Urinary bladder (tissue), 4 donors: ENCODE data around the gene ZNF254. TPM values are rescaled to one million over a fixed set of nuclear protein-coding genes. Genes with fewer than 3 reads are reported as not detected.
"Not testable (repeated sequence)": the region's sequence is repeated elsewhere in the genome, so short reads cannot be mapped to it uniquely, and the experiment has no call there.

Experiments
- DNase-seq: peaks from one replicate; pipeline ENCODE4 v3.0.0-alpha.2; 2015; ENCODE audit errors: extremely low spot score
- H3K27ac ChIP-seq: one replicate; pipeline ENCODE4 v1.5.1; 2013; ENCODE audit warnings: low read depth, mild to moderate bottlenecking, moderate library complexity
- H3K36me3 ChIP-seq: one replicate; pipeline ENCODE4 v1.6.1; 2013; ENCODE audit warnings: mild to moderate bottlenecking, moderate library complexity; ENCODE audit not compliant: insufficient read depth
- H3K4me1 ChIP-seq: one replicate; pipeline ENCODE4 v1.6.1; 2013; ENCODE audit warnings: mild to moderate bottlenecking, moderate library complexity; ENCODE audit not compliant: insufficient read depth
- H3K4me3 ChIP-seq: one replicate; pipeline ENCODE4 v1.5.1; 2013; ENCODE audit warnings: low read depth, low read length
- WGBS: extraction: QIAGEN DNeasy Blood & Tissue Kit; methylation state at CpG from one replicate; pipeline ENCODE4 v1.1.7; 2013; 5-methylcytosine and 5-hydroxymethylcytosine counted together
- polyA plus RNA-seq: library from polyadenylated mRNA; stranded (reverse); fragments of 200-250 nt; gene quantifications from one replicate; pipeline ENCODE4 v1.2.3, GENCODE V29; 2013
- total RNA-seq: library from RNA; depleted of rRNA; stranded (reverse); fragments of >200 nt; gene quantifications from one replicate; pipeline ENCODE4 v1.2.3, GENCODE V29; 2014
- donor health status: healthy with polysubstance abuse.
- donor health status: healthy.

ZNF254 gene
- total and polyA plus RNA-seq, 2 donors = 7.6 to 76.5 TPM

DNA sequence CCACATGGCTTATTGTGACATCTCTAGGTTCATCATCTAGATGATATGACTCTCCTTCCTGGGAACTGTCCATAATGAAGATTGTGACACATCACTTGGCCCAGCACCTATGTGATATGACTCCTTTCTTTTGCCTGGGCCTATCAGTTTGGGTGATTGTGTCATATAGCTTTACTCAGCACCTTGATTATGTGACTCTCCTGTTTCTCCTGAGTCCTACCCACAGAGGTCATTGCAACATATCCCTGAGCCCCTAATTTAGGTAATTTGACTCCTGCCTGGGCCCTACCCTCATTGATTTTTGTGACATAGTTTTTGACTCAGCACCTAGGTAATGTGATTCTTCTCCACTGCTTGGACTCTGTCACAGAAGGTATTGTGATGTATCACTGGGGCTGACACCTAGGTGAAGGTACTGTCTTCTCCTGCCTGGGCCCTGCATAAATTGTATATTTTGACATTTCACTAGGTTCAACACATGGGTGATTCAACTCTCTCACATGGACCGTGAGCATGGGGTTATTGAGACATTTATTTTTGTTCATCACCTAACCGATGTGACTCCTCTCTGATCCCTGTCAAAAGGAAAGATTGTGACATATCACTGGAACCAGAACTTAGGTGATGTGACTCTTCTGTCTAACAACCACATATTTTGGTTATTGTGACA is 26.2 kb upstream of the ZNF254 start:
- no peak overlapping the region for H3K27ac ChIP-seq
- no peak overlapping the region for H3K4me3 ChIP-seq
- no peak for DNase-seq
- 97% methylated on average over 2 of the region's 2 CpGs for WGBS
- H3K36me3 ChIP-seq = no peaks in the 10 kb centered on the region
- no peaks in the 10 kb centered on the region for H3K4me1 ChIP-seq

DNA sequence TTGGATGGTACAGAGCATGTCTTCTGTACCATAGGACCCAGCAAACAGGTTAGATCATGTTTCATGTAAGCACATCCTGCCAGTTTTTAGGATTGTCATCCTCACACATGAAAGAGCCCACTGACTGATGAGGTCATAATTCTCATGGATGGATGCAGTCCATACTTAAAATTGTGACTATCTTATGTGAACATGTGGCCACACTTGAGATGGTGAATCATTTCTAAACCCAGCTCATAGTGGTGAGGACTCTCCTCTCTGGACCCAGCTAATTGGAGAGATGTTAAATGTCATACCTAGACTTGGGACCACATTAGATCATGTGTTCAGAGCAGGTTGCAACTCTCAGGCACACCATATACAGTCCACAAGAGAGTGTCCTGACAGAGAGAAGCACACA is 24.8 kb upstream of the ZNF254 start:
- H3K4me3 ChIP-seq = no peak overlapping the region
- no peaks in the 10 kb centered on the region for H3K4me1 ChIP-seq
- no peaks in the 10 kb centered on the region for H3K36me3 ChIP-seq
- no peak for DNase-seq
- H3K27ac ChIP-seq = no peak overlapping the region

DNA sequence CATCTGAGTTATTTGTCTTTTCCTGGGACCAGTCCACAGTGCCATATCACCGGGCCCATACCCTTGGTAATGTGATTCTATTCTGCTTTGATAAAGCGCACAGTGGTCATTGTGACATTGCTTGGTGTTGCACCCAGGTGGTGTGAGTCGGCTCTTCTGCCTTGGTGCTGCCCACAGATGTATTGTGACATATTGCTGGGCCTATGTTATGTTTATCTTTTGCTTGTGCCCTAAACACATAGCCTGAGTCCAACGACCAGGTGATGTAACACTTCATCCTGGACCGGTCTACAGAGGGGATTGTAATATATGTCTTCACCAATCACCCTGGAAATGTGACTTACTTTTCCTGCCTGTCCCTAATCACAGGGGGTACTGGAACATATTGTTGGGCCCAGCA is 23.7 kb upstream of the ZNF254 start:
- H3K4me1 ChIP-seq = no peaks in the 10 kb centered on the region
- 95% methylated on average over 5 of the region's 5 CpGs for WGBS
- no peak for DNase-seq
- H3K27ac ChIP-seq = no peak overlapping the region
- no peaks in the 10 kb centered on the region for H3K36me3 ChIP-seq
- H3K4me3 ChIP-seq = no peak overlapping the region

DNA sequence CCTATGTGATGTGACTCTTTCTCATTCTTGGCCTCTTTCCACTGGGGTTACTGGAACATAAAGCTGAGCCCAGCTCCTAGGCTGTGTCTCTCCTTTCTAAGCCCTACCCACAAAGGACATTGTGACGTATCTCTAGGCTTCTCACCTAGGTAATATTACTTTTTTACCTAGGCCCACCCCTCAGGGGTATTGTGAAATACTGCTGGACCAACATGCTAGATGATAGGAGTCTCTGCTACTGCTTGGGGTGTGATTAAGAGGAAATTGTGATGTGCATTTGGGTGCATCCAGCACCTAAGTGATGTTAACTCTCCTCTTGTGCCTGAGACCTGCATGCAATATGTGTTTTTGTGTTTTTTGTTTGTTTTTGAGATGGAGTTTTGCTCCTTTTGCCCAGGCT is 22.8 kb upstream of the ZNF254 start:
- WGBS = 95% methylated on average over 1 of the region's 1 CpG

DNA sequence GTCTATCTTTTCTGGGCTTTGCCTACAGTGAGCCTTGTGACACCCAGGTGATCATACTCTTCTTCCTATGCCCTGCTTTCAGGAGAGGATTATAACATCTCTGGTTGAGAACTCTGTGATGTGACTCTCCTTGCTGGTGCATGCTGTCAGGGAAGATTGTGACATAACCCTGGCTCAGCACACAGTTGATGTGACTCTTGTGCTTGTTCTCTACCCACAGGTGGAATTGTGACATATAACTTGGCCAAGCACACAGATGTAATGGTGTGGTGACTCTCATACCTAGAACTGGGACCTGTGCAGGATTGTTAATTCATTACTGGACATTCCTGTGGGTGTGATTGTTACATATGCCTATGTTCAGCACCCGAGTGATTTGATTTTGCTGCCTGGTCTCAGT is 21.7 kb upstream of the ZNF254 start:
- no peak for DNase-seq
- no peak overlapping the region for H3K4me3 ChIP-seq
- 94% methylated on average over 1 of the region's 1 CpG for WGBS
- no peak overlapping the region for H3K27ac ChIP-seq
- no peaks in the 10 kb centered on the region for H3K4me1 ChIP-seq
- H3K36me3 ChIP-seq = no peaks in the 10 kb centered on the region

More for the DNA sequence above, 22.8 kb upstream of the ZNF254 start:
- Histone ChIP-seq H3K4me1 (no peaks in the 10 kb centered on the region), H3K4me3 (no peak overlapping the region), H3K27ac (no peak overlapping the region), H3K36me3 (no peaks in the 10 kb centered on the region)
- DNase-seq = no peak

DNA sequence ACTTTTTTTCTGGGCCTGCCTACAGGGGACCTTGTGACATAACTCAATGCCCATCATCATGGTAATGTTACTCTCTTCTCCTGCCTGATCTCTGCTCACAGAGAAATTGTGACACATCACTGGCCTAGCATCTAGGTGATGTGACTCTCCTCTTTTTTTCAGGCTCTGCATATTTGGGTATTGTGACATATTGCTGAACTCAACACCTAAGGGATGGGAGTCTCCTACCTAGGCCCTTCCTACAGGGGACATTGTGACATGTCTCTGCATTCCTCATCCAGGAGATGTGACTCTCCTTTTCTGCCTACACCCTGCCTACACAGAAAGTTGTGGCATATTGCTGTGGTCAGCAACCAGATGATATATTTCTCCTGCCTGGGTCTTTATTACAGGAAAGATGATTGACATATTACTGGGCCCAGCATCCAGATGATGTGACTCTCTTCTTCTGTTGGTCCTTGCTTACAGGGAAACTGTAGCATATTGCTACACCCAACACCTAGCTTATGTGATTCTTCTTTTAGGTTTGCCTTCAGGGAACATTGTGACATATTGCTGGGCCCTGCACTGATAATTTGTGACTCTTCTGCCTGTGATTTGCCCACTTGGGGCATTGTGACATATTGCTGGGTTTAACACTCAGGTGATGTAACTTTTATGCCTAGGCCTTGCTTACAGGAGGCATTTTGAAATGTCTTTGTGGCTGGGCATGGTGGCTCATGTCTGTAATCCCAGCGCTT is 21.0 kb upstream of the ZNF254 start:
- H3K27ac ChIP-seq = no peak overlapping the region
- H3K4me3 ChIP-seq = no peak overlapping the region
- 96% methylated on average over 1 of the region's 1 CpG for WGBS
- H3K36me3 ChIP-seq = no peaks in the 10 kb centered on the region
- H3K4me1 ChIP-seq = no peaks in the 10 kb centered on the region
- no peak for DNase-seq

DNA sequence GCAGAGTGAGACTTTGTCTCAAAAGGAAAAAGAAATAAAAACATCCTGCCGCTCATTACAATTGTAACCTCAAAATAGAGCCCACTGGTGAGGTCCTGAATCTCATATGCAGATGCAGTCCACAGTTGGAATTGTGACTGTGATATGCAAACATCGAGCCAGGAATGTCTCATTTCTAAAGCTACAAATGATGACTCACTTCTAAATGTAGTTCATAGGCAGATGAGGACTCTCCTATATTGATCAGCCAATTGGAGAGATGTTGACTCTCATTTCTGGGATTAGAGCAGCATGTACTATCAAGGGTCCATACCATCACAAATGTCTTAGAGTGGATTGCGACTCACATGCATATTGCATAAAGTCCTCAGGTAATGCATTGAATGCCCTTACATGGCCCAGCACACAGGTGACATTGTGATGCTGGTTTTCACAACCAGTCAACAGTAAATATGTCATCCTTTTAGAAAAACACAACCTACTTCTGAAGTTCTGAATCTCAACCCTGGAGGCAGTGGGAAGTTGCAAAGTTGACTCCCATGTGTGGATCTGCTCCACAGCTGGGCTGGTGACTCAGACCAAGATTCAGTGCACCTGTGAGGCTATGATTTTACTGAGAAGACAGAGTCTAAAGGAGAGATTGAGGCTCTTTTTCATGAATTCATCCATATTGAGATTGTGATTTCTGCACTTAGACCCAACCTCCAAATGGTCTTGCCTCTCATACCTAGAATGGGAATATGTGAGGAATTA is 16.9 kb upstream of the ZNF254 start:
- no peak overlapping the region for H3K4me3 ChIP-seq
- 96% methylated on average over 3 of the region's 3 CpGs for WGBS
- no peak overlapping the region for H3K27ac ChIP-seq
- DNase-seq = no peak
- no peaks in the 10 kb centered on the region for H3K4me1 ChIP-seq
- no peaks in the 10 kb centered on the region for H3K36me3 ChIP-seq

DNA sequence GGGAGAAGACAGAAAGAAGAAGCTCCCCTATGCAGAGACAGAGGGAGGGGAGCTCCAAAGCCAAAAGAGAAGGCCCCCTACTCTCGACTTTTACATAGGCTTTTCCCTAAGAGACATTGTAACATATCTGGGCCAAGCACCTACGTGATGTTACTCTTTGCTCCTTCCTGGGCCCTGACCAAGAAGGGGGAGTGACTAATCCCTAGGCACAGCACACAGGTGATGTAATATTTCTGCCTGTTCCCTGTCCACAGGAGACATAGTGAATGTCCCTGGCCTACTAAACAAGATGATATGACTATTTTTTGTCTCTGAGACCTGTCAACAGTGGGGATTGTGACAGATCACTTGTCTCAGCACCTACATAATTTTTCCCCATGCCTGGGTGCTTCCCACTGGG is 15.9 kb upstream of the ZNF254 start:
- WGBS = 84% methylated on average over 2 of the region's 2 CpGs
- H3K27ac ChIP-seq = no peak overlapping the region

DNA sequence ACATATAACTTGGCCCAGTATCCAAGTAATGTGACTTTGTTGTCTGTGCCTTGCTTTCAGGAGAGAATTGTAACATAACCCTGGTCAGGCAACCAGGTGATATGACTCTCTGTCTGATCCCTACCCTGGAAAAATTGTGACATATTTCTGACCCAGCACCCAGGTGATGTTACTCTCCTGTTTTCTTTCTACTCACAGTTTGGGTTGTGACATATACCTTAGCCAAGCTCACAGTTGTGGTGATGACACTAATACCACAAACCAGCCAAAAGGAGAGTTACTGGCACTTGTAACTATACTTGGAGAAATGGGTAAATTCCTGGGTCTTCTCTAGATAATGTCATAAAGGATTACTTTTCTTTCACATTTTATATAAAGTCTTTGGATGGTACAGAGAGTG is 14.3 kb upstream of the ZNF254 start:
- Histone ChIP-seq H3K36me3 (no peaks in the 10 kb centered on the region), H3K4me1 (no peaks in the 10 kb centered on the region), H3K27ac (no peak overlapping the region), H3K4me3 (no peak overlapping the region)
- no peak for DNase-seq

More for the DNA sequence above, 15.9 kb upstream of the ZNF254 start:
- H3K4me1 ChIP-seq = no peaks in the 10 kb centered on the region
- no peak for DNase-seq
- no peak overlapping the region for H3K4me3 ChIP-seq
- no peaks in the 10 kb centered on the region for H3K36me3 ChIP-seq

DNA sequence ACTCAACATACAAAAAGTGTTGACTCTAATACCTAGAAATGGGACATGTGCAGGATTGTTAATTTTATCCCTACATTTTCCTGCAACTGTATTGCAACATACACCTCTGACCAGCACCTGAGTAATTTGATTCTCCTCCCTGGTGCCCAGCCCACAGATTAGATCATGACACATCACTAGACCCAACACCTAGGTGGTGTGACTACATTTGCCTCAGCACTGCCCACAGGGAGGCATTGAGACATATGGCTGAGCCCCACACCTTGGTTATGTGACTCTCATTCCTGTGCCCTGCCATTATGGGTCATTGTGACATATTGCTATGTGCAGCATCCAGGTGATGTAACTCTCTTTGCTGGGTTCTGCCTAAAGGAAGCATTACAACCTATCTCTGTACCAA is 13.2 kb upstream of the ZNF254 start:
- Histone ChIP-seq H3K4me1 (no peaks in the 10 kb centered on the region), H3K36me3 (no peaks in the 10 kb centered on the region), H3K4me3 (no peak overlapping the region), H3K27ac (no peak overlapping the region)
- no peak for DNase-seq

DNA sequence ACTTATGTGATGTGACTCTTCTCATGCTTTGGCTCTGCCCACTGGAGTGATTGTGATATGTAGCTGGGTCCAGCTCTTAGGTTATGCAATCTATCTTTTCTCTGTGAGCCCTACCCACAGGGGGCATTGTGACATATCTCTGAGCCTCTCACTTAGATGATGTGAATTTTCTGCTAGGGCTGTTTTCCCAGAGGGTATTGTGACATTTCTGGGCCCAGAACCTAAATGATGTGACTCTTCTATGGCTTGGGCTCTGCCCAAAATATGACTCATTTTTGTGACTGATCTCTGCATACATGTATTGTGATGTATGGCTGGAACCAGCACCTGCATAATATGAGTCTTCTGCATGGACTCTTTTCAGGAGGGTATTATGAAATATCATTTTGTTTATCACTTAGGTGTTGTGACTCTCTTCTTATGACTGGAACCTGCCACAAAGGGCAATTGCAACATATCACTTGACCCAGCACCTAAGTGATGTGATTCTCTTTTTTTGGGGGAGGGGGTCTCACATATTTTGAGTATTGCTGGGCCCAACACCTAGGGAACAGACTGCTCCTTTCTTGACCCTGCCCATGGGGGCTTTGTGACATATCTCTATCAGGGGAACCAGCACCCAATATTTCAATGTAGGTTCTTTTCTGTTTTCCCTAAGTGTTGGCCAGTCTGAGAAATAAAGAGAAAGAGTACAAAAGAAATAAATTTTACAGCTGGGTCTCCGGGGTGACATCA is 12.1 kb upstream of the ZNF254 start:
- WGBS = 93% methylated on average over 1 of the region's 1 CpG
- H3K36me3 ChIP-seq = no peaks in the 10 kb centered on the region
- no peaks in the 10 kb centered on the region for H3K4me1 ChIP-seq
- no peak for DNase-seq
- no peak overlapping the region for H3K4me3 ChIP-seq
- H3K27ac ChIP-seq = no peak overlapping the region

DNA sequence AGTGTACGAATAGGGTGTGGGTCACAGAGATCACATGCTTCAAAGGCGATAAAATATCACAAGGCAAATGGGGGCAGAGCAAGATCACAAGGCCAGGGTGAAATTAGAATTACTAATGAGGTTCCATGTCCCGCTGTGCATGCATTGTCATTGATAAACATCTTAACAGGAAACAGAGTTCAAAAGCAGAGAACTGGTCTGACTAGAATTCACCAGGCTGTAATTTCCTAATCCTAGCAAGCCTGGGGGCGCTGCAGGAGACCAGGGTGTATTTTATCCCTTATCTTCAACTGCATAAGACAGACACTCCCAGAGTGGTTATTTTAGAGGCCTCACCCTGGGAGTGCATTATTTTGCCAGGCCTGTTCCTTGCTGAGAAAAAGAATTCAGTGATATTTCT is 11.5 kb upstream of the ZNF254 start:
- not testable (repeated sequence) for H3K36me3 ChIP-seq, DNase-seq, H3K4me3 ChIP-seq, H3K4me1 ChIP-seq, H3K27ac ChIP-seq
- 85% methylated on average over 4 of the region's 4 CpGs for WGBS

DNA sequence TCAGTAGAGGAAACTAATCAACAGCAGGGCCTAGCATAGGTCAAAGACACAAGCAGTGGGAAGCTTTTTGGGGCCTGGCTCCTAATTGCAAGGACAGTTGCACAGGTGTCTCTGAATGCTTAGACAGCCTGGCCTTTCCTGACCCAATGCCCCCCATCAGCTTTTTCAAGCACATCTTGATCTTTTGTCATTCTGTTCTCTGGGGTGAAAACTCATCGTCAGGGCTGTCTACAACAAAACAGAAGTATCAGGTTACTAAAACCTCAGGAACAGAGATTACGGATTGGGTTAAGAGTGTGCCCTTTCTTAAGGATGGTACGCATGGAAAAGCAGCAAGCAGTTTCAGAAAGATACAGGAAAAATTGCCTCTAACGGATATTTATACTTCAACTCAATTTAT is 8.3 kb upstream of the ZNF254 start:
- Histone ChIP-seq H3K4me1 (no peaks in the 10 kb centered on the region), H3K27ac (no peak overlapping the region), H3K36me3 (no peaks in the 10 kb centered on the region), H3K4me3 (no peak overlapping the region)
- WGBS = 87% methylated on average over 4 of the region's 4 CpGs
- no peak for DNase-seq
